ENCODE results near the gene KDM1B.
"Not testable (repeated sequence)": the region's sequence is repeated elsewhere in the genome, so short reads cannot be mapped to it uniquely, and the experiment has no call there.

The KDM1B gene

DNA sequence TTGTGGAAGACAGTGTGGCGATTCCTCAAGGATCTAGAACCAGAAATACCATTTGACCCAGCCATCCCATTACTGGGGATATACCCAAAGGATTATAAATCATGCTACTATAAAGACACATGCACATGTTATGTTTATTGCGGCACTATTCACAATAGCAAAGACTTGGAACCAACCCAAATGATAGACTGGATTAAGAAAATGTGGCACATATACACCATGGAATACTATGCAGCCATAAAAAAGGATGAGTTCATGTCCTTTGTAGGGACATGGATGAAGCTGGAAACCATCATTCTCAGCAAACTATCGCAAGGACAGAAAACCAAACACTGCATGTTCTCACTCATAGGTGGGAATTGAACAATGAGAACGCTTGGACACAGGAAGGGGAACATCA lies 78.5 kb downstream of the KDM1B start:
- H3K4me3 ChIP-seq; DNase-seq (ENCODE audit: low spot score): not testable (repeated sequence)

DNA sequence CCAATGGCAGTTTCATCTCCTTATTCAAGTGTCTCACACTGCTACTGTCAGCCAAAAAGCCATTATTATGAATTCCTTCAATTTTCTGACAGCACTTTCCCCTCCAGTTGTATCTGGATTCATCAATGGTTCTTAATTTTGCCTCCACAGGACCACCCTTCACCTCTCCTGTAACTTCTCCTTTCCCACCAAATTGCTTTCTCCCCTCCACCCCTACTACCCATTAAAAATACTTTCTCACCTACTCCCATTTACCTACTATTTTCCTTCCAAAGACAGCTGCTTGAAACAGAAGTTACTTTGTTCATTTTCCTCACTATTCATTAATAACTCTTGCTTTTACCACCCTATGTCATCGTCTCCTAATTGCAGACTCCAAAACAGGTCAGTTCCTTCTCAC lies 79.3 kb downstream of the KDM1B start:
- no peak for DNase-seq (ENCODE audit: low spot score)
- Histone ChIP-seq H3K4me3 (no peak overlapping the region), H3K27ac (no peak overlapping the region)
- TF ChIP-seq, protein P1, sequence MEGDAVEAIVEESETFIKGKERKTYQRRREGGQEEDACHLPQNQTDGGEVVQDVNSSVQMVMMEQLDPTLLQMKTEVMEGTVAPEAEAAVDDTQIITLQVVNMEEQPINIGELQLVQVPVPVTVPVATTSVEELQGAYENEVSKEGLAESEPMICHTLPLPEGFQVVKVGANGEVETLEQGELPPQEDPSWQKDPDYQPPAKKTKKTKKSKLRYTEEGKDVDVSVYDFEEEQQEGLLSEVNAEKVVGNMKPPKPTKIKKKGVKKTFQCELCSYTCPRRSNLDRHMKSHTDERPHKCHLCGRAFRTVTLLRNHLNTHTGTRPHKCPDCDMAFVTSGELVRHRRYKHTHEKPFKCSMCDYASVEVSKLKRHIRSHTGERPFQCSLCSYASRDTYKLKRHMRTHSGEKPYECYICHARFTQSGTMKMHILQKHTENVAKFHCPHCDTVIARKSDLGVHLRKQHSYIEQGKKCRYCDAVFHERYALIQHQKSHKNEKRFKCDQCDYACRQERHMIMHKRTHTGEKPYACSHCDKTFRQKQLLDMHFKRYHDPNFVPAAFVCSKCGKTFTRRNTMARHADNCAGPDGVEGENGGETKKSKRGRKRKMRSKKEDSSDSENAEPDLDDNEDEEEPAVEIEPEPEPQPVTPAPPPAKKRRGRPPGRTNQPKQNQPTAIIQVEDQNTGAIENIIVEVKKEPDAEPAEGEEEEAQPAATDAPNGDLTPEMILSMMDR (IDR thresholded peaks at IDR 0.05): no peak

More for the DNA sequence above, 78.5 kb downstream of the KDM1B start:
- not testable (repeated sequence) for H3K27ac ChIP-seq

- no peak for DNase-seq (ENCODE audit: low spot score)
- TF ChIP-seq, protein P1 (IDR thresholded peaks at IDR 0.05): no peak
- H3K27ac ChIP-seq: no peak overlapping the region
- no peak overlapping the region for H3K4me3 ChIP-seq
These were observed 80.3 kb downstream of the KDM1B start for GRCh38 chr6:18235524-18235923.

DNA sequence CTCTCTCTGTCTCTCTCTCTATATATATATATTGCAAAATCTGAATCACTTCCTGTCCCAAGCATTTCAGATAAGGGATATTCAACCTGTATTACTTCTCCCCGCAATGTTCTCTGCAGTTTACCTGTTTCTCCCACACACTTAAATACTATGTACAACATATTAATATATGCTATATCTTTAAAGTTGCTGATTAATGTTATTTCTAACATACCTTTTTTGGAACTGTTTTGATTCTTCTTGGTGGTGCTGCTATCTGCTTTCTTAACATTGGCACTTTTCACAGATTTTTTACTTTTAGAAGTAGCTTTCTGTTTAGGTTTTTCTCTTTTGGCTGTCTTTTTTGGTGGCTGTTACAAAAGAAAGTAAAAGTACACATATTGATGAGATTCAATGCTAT lies 81.9 kb downstream of the KDM1B start:
- H3K27ac ChIP-seq: no peak overlapping the region

DNA sequence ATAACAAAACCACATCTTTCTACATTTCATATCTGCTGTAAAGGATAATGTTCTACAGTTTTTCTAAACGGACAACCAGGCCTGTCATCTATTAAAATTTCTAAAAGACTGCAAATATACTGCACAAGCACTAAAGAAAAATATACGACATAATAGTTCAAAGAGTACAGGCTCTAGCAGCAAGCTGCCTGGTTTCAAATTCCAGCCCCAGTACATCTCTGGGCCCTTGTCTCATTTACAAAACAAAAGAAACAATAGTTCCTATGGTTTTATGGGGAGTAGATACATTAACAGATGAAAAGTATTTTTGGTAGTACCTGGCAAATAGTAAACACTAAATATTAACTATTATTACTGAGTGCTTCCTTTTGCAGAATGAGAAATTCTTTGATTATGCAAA lies 85.0 kb downstream of the KDM1B start:
- TF ChIP-seq, protein P1 (IDR thresholded peaks at IDR 0.05): no peak
- Histone ChIP-seq H3K27ac (no peak overlapping the region), H3K4me3 (no peak overlapping the region)
- no peak for DNase-seq (ENCODE audit: low spot score)

More for the DNA sequence above, 81.9 kb downstream of the KDM1B start:
- no peak for DNase-seq (ENCODE audit: low spot score)
- TF ChIP-seq, protein P1 (IDR thresholded peaks at IDR 0.05): no peak
- no peak overlapping the region for H3K4me3 ChIP-seq

GRCh38 chr6:18241208-18242038 lies 86.2 kb downstream of the KDM1B start:
- Histone ChIP-seq H3K27ac (no peak overlapping the region), H3K4me3 (no peak overlapping the region)
- no peak for DNase-seq (ENCODE audit: low spot score)
- TF ChIP-seq, protein P1 (IDR thresholded peaks at IDR 0.05): no peak

DNA sequence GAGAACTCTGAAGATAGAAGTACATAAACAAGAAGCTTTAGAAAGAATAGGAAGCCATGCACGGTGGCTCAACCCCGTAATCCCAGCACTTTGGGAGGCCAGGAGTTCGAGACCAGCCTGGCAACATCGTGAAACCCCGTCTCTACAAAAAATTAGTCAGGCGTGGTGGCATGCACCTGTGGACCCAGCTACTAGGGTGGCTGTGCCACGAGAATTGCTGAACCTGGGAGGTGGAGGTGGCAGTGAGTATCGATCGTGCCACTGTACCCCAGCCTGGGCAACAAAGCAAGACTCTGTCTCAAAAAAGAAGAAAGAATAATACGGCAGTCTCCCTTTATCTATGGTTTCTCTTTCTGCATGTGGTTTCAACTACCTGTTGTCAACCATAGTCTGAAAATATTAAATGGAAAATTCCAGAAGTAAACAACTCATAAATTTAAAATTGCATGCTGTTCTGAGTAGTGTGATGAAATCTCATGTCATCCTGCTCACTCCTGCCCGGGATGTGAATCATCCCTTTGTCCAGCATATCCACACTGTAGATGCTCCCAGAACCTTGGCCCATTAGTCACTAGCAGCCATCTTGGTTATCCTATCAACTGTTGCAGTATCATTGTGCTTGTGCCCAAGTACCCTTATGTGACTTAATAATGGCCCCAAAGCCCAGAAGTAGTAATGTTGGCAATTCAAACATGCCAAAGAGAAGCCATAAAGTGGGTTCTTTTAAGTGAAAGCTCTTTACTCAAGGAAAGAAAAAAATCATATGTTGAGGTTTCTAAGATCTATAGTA lies 87.0 kb downstream of the KDM1B start:
- no peak overlapping the region for H3K4me3 ChIP-seq
- TF ChIP-seq, protein P1 (IDR thresholded peaks at IDR 0.05): no peak
- no peak for DNase-seq (ENCODE audit: low spot score)
- no peak overlapping the region for H3K27ac ChIP-seq
